HuH-7.5 (cell line): ENCODE data around the gene PNMT.

Source experiments
- DNase-seq: peaks from one replicate; pipeline ENCODE4 v3.0.0; 2011; ENCODE audit warnings: low spot score

Gene PNMT

DNA sequence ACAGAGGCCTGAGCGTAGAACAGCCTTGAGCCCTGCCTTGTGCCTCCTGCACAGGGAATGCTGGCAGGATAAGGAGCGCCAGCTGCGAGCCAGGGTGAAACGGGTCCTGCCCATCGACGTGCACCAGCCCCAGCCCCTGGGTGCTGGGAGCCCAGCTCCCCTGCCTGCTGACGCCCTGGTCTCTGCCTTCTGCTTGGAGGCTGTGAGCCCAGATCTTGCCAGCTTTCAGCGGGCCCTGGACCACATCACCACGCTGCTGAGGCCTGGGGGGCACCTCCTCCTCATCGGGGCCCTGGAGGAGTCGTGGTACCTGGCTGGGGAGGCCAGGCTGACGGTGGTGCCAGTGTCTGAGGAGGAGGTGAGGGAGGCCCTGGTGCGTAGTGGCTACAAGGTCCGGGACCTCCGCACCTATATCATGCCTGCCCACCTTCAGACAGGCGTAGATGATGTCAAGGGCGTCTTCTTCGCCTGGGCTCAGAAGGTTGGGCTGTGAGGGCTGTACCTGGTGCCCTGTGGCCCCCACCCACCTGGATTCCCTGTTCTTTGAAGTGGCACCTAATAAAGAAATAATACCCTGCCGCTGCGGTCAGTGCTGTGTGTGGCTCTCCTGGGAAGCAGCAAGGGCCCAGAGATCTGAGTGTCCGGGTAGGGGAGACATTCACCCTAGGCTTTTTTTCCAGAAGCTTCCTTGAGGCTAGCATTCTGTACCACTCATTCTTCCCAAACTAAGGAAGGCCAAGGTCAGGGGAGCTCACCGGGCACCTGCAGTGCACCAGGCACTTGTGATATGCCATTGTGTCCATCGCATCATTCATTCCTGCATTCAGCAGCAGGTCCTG, 1.9 kb downstream of the PNMT start:
- DNase-seq = no peak

DNA sequence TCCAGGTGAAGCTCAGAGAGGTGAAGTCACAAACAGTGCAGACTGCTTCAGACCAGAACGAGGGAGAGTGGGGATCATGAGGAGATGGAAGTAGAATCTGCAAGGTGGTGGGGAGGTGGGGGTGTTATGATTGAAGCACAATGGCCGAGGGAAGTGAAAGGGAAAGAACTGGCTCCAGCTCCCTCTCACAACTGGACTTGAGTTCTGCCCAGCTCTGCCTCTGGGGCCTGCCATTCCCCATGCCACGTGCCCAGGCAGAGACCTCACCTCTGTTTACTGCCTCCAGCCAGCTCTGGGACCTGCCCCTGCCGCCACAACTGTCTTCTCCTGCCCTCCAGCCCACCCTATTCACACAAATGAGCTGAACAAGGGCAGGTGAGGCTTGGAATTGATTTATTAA, 2.5 kb downstream of the PNMT start:
- no peak for DNase-seq

DNA sequence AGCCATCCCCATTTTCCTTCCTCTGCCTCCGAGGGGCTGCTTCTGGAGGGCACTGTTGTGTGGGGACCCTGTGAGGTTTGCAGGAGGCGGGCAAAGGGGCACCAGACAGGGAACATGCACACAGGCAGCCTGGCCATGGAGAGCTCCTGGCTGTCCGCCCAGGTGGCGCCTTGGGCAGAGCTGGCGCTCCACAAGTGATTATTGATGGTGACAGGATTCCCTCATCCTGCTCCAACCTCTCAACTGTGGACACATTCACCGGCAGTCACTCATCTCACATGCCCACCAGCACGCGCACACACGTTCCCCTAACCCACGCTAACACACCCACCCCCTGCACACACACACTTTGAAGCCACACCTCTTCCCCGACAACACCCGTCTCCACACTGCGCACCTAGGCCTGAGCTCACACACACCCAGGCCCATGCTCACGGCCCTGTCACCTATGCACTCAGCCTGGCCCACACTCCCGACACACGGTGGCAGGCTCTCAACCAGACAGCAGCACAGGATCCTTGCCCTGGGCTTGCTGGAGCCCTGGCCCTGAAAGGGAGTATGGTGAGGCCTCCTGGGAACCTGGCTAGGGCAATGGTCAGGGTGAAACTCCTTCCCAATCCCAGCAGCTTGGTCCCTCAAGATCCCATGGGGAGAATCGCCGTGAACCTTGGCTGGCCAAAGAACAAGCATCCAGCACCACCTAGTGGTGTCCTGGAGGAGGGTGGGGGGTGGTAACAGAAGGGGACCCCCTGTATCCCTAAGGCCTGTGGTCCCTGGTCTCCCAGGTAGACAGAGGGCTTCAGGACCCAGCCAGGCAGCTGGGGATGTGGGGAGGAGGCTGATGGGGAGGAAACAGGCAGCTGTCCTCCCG, 3.6 kb downstream of the PNMT start:
- peak; percentile 79 for DNase-seq

DNA sequence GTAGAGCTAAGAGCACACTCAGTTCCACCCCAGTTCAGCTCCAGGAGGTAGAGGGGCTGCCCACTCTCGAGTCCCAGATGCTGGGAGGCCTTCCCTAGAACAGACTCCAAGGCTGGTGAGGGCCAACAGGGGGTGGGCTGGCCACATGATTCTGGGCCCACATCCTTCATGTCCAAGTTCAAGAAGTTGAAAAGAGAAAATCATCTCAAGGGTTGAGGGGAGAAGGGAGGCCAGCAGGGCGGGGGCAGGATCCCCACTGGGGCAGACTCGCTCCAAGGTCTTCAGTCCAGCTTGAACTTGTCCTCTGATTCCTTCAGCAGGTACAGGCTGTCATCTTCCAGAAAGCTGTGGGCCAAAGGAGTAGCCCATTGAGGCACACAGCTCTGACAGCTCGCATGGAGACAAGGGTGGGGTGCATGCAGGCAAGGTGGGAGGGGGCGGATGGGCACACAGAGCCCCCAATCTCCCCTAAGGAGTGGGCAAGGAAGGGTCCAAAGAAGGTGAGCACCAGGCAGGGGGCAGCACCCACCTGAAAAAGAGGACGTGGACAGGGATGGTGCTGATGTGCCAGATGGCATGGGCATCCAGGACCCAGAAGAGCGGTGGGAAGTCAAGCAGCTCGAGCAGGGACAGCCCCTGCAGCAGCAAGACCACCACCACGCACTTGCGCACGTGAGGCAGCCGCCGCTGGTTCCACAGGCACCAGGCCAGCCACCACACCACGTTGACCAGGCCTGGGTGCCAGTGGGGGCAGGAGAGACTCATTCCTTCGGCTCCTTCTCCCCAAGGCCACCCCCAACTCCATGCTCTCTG, 4.5 kb downstream of the PNMT start:
- no peak for DNase-seq

DNA sequence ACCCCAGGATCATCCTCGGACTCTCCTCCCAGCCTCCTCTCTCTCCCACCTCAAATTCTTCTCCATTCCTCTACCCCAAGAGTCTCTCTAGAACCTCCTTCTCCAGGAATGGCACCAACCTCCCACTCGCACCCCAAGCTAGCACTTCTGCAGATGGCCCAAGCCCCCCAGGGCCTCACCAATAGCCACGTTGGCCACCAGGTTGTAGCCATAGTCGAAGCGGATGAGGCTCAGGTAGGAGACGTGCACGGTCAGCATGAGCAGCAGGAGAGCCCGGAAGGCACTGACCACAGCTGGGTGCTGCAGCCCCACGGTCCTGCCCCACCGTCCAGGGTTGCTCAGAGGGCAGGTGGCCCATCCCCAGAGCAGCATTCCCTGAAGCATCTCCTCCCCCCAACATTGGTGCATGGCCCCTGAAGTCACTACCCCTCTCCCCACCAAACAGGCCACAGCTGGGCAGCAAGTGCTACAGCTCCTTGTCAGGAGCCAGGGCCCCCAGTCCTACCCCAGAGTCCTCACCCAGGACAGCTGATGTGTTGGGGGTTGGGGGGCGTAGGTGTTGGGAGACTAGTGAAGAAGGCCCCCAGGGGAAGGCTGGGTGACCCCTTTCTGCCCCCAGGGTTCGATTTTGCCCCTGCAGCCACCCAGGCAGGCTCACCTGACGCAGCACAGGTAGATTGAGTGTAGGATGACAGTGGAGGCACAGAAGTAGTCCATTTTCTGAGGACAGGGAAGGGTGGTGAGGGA, 5.3 kb downstream of the PNMT start:
- DNase-seq = no peak

DNA sequence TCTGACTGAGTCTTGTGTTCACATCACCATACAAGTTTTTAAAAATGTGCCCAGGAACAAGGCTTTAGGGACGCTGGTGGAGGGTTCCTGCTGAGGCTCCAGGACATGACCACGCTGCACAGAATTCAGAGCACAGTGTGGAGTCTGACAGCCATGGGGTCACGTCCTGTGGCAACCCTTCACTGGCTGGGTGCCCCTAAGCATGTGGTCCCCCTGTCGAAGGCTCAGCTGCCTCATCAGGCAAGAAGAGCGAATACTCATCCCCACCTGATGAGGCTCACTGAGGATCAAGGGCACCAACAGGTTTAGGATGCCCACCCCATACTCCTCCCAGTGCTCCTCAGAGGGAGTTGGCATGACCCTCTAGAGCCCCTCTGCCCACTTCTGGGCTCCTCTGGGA, 5.9 kb downstream of the PNMT start:
- DNase-seq = no peak

DNA sequence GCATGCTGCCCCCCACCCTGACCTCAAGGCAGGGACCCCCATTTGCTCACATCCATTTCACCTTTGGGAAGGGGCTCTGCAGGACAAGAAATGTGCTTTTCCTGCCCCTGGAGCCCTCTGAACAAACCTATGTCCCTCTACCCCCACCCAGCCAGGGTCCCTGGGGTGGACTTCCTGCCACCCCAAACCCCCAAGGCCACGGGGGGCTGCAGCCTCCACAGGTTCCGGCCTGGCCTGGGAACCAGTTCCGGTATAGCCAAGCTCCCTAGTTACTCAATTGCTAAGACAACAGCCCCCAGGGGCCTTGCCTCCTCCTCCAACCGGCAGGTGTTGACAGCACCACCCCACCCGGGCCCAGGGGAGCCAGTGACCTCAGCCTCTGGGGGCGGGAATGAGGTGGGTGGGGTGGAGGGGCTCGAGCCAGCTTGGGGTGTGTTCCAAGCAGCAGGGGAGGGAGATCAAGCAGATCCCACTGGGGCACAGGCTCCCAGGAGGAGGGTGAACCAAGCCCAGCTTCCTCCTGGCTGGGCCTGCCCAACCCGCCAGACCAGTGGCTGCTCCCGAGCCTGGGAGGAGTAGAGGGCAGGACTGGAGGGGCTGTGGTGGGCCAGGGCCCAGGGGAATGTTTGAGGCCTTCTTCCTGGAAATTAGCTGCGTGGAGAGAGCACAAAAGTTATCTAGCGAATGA, 6.6 kb downstream of the PNMT start:
- DNase-seq = no peak

DNA sequence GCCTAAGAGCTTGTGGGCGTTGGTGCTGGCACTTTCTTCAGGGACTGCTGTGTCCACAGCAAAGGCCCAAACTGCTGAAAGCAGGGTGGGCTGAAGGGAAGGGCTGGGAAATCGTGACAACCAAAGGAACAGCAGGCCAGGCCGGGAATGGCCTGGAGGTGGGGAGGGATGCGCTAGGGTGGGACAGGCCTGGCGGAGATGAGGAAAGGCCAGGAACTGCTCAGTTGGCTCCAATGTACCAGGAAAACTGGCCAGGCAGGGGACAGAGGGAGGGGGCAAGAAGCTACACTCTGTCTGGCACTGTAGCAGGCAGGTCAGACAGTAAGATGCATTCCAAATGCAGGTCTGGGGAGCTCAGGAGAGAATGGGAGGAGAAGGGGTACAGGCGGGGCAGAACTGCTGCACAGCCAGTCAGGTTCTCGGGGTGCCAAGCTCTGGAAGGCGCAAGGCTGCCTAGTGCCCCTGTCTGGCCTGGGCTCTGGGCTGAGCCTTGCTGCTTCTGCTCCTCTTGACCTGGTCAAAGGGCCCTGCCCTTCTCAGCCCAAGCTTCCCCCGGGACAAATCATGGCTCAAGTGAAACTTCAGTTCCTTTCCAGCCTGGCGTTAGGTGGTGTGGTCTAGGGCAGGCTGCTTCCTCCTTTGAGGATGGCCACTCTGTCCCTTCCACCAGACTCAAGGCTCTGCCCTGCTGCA, 7.3 kb downstream of the PNMT start:
- DNase-seq = no peak

DNA sequence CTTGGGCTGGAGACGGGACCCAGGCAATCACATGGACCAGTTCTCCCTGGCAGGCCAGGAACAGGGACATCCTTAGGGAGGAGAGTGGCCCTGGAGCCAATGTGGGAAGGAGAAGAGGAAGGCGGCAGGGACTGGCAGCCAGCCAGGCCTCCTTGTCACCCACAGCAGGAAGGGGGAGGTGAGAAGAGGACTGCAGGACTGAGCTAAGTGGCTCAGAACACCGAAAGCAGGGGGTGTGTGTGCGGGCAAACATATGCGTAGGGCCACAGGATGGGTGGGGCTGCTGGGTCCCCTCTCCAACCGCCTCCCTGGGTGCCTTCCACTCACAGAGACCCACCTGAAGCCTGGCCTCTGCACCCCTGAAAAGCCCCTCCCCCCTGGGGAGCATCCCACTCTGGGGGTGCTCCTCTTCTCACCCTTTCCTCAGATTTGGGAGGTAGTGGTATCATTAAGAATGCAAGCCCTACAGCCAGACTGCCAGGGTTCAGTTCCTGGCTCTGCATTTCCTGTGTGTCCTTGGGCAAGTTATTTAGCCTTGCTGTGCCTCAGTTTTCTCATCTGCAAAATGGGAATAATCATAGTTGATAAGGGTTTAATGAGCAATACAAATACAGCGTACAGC, 8.1 kb downstream of the PNMT start:
- no peak for DNase-seq

DNA sequence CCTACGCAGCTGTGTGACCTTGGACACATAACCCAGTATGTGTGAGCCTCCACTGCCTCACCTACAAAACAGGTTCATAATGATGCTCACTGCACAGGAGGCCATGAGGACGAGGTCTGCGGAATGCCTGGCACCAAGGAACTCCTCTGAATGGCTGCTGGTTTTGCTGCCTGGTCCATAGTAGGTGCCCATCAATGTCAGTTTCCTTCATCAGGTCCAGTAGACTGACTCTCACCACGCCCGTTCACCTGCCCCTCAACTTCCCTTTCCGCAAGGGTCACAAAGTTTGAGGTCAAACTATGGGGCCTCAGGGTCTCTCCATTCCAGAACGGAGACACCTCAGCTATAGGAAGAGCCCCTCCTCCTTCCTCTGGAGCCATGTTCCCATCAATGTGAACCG, 8.8 kb downstream of the PNMT start:
- no peak for DNase-seq

DNA sequence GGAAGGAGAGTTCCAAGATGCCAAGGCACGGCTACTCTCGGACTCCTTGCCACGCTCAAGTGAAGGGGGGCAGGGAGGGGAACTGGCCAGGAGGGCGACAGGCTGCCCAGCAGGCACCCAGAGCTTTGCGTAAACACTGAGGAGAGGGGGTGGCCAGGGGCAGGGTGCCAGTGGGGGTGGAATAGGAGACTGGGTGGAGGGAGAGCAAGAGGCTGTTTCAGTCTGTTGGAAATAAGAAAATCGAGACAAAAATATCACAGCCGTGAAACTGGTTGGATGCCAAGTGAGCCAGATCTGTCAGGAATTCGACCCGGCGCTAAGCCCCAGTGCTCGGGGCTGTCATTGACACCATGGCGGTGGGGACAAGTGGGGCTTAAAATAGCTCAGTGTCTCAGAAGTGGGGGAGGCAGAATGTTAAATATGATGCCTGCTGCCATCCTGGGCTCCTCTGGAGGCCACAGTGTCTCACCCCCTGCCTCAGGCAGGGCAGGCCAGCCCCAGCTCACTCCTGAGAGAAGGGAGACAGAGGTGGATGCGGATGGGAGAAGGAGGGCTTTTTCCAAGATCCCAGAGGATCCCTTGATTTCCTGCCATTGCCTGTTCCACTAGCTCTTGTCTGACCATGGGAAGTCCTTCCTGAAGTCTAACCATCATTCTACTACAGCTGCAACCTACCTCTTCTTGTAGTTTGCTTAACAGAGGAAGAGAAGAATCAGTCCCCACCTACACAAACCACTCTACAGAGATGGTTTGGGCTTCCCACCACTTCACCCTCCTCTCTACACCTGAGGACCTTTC, 9.5 kb downstream of the PNMT start:
- no peak for DNase-seq

DNA sequence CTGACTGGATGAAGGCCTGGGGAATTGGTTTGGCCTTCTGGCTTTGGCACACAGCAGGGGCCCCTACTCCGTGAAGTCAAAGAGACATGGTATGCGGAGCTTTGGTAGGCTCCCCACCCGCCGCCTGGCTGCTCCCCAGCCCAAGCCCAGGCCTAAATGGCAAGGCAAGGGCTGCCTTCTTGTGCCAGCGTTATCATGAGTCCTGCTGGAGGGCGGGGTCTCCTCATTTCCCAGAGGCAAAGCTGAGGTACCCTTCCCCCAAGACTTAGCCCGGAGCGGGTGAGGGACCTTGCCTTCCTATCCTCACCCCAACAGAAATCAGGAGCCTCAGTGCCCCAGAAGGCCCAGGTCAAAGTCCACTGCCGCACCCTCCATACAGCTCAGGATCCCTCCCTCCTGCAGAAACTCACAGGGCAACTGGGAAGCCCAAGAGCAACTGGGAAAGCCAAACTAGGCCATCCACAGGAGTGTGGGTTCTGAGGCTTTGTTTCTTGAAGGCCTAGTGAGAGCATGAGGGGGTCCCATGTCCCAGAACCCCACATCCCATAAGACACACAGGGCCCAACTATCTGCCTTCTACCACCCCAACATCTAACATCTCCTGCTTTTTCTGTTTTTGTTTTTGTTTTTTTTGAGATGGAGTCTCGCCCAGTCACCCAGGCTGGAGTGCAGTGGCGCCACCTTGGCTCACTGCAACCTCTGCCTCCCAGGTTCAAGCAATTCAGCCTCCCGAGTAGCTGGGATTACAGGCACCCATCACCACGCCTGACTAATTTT, 10.3 kb downstream of the PNMT start:
- DNase-seq = no peak

DNA sequence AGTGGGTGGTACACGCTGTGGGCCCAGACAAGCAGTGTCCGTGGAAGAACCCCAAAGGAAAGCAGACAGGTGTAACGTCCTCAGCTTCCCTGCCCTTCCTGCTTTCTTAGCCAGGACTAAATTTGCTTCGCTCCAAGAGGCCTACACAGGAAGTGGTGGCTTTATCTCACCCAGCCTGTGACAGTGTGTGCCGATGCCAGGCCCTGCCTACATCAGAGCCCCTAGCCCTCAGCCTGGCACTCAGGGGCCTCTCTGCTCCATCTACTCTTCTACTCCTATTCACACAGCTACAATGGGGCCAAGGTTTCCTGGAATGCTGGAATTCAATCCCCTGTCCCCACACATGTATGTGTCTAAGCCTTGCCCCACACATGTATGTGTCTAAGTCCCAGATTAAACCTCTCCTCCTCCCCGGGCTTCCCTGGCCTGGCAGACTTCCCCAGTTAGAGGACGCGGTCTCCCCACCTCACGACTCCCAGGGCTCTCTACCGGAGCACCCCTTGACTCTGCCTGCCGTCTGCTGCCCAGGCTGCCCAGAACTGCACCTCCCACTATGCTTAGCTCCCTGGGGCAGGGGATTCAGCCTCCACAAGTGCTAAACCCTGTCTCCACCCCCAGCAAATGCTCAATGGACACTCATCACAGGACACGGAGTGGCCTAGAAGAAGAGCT, 11.4 kb downstream of the PNMT start:
- DNase-seq = no peak

DNA sequence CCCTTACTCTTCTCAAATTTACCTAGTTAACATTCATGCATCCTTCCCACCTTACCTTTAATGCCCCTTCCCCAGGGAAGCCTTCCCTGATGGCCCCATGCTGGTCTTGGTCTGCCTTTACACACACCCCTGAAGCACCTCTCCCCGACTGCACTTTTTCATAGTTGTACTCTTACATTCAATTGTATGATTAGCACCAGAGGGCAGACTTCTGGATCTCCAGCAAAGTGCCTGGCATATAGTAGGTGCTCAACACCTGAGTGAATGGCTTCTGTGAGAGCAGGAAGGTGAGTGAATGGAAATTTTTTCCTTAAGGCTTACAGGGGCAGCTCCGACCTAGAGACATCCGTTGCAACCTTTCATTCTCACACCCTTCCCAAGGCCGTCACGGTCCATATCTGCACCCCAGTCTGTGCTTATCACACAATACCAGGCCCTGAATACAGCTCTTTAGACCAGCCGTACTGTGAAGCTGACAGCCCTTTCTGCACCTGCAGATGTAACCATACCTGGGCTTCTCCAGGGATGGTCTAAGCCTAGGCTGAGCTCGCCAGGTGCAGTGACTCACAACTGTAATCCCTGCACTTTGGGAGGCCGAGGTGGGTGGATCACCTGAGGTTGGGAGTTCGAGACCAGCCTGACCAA, 15.2 kb downstream of the PNMT start:
- DNase-seq = no peak

DNA sequence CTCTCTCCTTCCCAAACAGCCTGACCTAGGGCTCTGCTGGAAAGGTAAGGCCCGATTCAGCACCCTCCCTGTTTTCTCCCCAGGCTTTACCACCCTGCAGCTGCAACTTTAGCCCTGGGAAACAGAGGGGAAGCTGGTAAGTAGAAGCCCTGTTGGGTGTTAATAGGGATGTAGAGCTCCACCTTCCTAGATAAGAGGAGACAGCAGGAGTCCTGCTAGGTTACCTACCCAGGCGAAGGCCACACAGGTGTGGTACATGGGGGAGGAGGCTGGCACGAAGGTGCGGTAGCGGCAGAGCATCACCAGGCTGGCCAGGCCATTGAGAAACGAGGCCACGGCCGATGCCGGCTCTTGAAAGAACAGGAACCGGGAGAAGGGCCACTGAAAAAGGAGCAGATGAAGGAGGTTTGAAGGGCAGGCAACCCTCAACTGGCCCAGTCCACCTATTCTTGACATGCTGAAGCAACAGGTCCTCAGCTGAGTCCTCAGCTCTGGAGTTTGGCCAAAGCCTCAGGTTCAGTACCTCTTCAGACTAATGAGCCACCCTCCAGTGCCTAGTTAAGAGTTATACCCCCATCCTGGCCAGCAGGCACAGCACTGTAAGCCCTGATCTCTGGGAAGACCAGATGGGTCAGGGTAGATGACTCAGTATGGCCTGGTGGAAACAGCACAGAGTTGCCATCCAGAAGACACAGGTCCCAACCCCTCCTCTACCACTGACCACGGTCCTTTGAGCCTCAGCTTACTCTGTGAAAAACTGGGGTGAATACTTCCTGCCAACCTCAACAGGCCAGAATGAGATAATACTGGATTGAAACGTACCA, 16.3 kb downstream of the PNMT start:
- DNase-seq = no peak

DNA sequence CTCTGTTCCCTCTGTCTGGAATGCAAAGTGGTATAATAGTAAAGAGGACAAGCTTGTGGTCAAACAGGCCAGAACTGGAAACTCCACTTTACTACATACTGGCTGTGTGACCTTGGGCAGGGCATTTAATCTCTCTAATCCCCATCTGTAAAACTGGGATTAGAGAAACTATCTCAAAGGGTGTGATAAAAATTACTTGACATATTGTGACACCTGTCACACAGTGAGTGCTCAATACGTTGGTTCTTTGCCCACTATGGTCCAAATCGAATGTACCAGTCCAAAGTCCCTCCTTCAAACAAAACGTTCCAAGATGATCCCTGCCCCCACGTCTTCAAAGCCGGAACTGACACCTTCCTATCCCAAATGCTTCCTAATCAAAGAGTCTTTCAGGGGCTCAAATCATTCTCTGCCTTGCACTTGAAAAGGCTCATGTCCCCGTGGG, 18.9 kb downstream of the PNMT start:
- no peak for DNase-seq
